HepG2 (cell line): ENCODE measurements around the gene FAM181A. TPM values are rescaled to one million over a fixed set of nuclear protein-coding genes. Genes with fewer than 3 reads are reported as not detected.
A peak's percentile ranks its signal among the peaks of the same experiment; 100 is the strongest.

Source experiments
- ATAC-seq: fragments of 200-7000 bp; cut with Tn5 transposase; 3 replicates; pipeline ENCODE4 v1.9.1; 2020; ENCODE audit warnings: mild to moderate bottlenecking, moderate library complexity
- BruUV-seq: library from RNA; stranded (reverse); fragments of 400-500 nt; replicated peaks from 2 replicates; lab custom pipeline; 2021; lab: Mats Ljungman, UMichigan
- CTCF ChIA-PET: fragments of 300-600 bp; formaldehyde crosslinking; extraction: SDS; loops from one replicate; lab custom pipeline; 2021; ENCODE audit warnings: low total read pairs, inconsistent platforms, low intra/inter-chr PET ratio; lab: Yijun Ruan, JAX
- POLR2A ChIA-PET: fragments of 350-600 bp; sonication (Branson Sonifier 250); formaldehyde crosslinking; loops from one replicate; lab custom pipeline; 2020; ENCODE audit warnings: antibody characterized with exemption, inconsistent platforms; lab: Yijun Ruan, JAX
- DNase-seq: peaks from one replicate; pipeline ENCODE4 v3.0.0-alpha.2; 2015; ENCODE audit warnings: low spot score
- FAIRE-seq: peaks from 3 replicates; lab custom pipeline; 2011; peaks lifted over from hg19 to GRCh38; lab: Jason Lieb, UNC
- H2AFZ ChIP-seq: one replicate; pipeline ENCODE4 v1.6.1; 2011; ENCODE audit warnings: low read length, inconsistent platforms
- H3K27ac ChIP-seq: fragments of 300-600 bp; 3 replicates; pipeline ENCODE4 v1.8.0; 2011; ENCODE audit warnings: mixed run types, mild to moderate bottlenecking, mixed read lengths, low read length, inconsistent platforms; ENCODE audit not compliant: insufficient read depth; ENCODE audit errors: extremely low read length
- H3K27me3 ChIP-seq, 2 experiments: fragments of 200-600 bp in 1 of 2; 2 replicates in 1 of 2; 3 replicates in 1 of 2; pipeline versions ENCODE4 v1.6.0 to v1.8.0; 2011; ENCODE audit warnings: low read length in 2 of 2, mild to moderate bottlenecking in 2 of 2, moderate library complexity in 2 of 2, inconsistent platforms in 1 of 2; ENCODE audit not compliant: insufficient read depth in 2 of 2, control insufficient read depth in 1 of 2
- H3K36me3 ChIP-seq, 2 experiments: fragments of 200-600 bp in 1 of 2; replicated peaks in 1 of 2; 2 replicates in 1 of 2; 3 replicates in 1 of 2; pipeline versions ENCODE4 v1.5.1 to v1.8.0; 2011; ENCODE audit warnings: low read length in 2 of 2, inconsistent platforms in 1 of 2; ENCODE audit not compliant: insufficient read depth in 2 of 2, control insufficient read depth in 1 of 2
- H3K4me1 ChIP-seq: 2 replicates; pipeline ENCODE4 v1.5.1; 2012; ENCODE audit warnings: low read length, inconsistent platforms; ENCODE audit not compliant: insufficient read depth
- H3K4me2 ChIP-seq: 2 replicates; pipeline ENCODE4 v1.6.0; 2011; ENCODE audit warnings: low read depth, low read length, inconsistent platforms
- H3K4me3 ChIP-seq, 3 experiments: fragments of 200-600 bp in 1 of 3; sonication (generic), shearing (Covaris generic) in 1 of 3; replicated peaks in 1 of 3; 2 replicates each; pipeline ENCODE4 v1.5.1; 2011 to 2016; ENCODE audit warnings: low read length in 3 of 3, inconsistent platforms in 2 of 3, low read depth in 2 of 3, mild to moderate bottlenecking in 2 of 3, control low read depth in 1 of 3, mixed read lengths in 1 of 3; ENCODE audit not compliant: insufficient read depth in 1 of 3
- H3K79me2 ChIP-seq: one replicate; pipeline ENCODE4 v1.6.1; 2011; ENCODE audit warnings: low read length, inconsistent platforms; ENCODE audit not compliant: insufficient read depth
- H3K9ac ChIP-seq: 2 replicates; pipeline ENCODE4 v1.6.0; 2011; ENCODE audit warnings: mild to moderate bottlenecking, low read depth, low read length, inconsistent platforms; ENCODE audit not compliant: insufficient read depth
- H3K9me3 ChIP-seq: 2 replicates; pipeline ENCODE4 v1.5.1; 2012; ENCODE audit warnings: mild to moderate bottlenecking, low read length
- H4K20me1 ChIP-seq: 2 replicates; pipeline ENCODE4 v1.6.0; 2011; ENCODE audit warnings: inconsistent platforms, mild to moderate bottlenecking, low read length, moderate library complexity; ENCODE audit not compliant: insufficient read depth
- CEBPG ChIP-seq: IDR thresholded peaks from 2 replicates; pipeline ENCODE4 v1.6.1; 2016
- EHMT2 ChIP-seq: fragments of 200-600 bp; sonication (generic); IDR thresholded peaks from 2 replicates; pipeline ENCODE4 v1.7.0; 2017; ENCODE audit warnings: antibody characterized with exemption, low read depth, low read length, borderline replicate concordance
- GABPB1 ChIP-seq: IDR thresholded peaks from 2 replicates; pipeline ENCODE4 v1.6.1; 2016; ENCODE audit warnings: mild to moderate bottlenecking, missing genetic modification reagents, moderate library complexity, missing compliant biosample characterization
- KDM5B ChIP-seq: sonication (generic); formaldehyde crosslinking; IDR thresholded peaks from 2 replicates; pipeline ENCODE4 v1.4.0; 2020; ENCODE audit warnings: missing genetic modification reagents, mild to moderate bottlenecking, borderline replicate concordance
- RBM39 ChIP-seq: fragments of 200-400 bp; formaldehyde crosslinking; IDR thresholded peaks from one replicate; pipeline ENCODE4 v1.6.1; 2018; ENCODE audit warnings: antibody characterized with exemption, mild to moderate bottlenecking, low read depth, low read length; ENCODE audit not compliant: poor library complexity, severe bottlenecking
- THAP7 ChIP-seq: sonication (generic); formaldehyde crosslinking; IDR thresholded peaks from 2 replicates; pipeline ENCODE4 v1.8.1; 2023; ENCODE audit warnings: mild to moderate bottlenecking, missing genetic modification reagents
- ZBTB49 ChIP-seq: sonication (generic); formaldehyde crosslinking; IDR thresholded peaks from 2 replicates; pipeline ENCODE4 v1.4.0; 2020; ENCODE audit warnings: missing genetic modification reagents, borderline replicate concordance
- ZMAT5 ChIP-seq: sonication (generic); formaldehyde crosslinking; IDR thresholded peaks from 2 replicates; pipeline ENCODE4 v1.5.0; 2020; ENCODE audit warnings: mild to moderate bottlenecking, low read depth, missing genetic modification reagents, borderline replicate concordance
- ZNF484 ChIP-seq: sonication (generic); formaldehyde crosslinking; IDR thresholded peaks from 2 replicates; pipeline ENCODE4 v1.5.1; 2020; ENCODE audit warnings: mild to moderate bottlenecking, low read depth, missing genetic modification reagents, borderline replicate concordance
- ZNF710 ChIP-seq: sonication (generic); formaldehyde crosslinking; IDR thresholded peaks from 2 replicates; pipeline ENCODE4 v1.5.0; 2020; ENCODE audit warnings: mild to moderate bottlenecking, missing genetic modification reagents, borderline replicate concordance
- ZNF773 ChIP-seq: sonication (generic); formaldehyde crosslinking; IDR thresholded peaks from 2 replicates; pipeline ENCODE4 v1.4.0; 2020; ENCODE audit warnings: missing genetic modification reagents, borderline replicate concordance
- ZNF850 ChIP-seq: sonication (generic); formaldehyde crosslinking; conservative IDR thresholded peaks from 2 replicates; pipeline ENCODE4 v1.9.0; 2021; ENCODE audit warnings: mild to moderate bottlenecking, missing genetic modification reagents
- ZSCAN9 ChIP-seq: IDR thresholded peaks from 2 replicates; pipeline ENCODE4 v1.6.1; 2016; ENCODE audit warnings: borderline replicate concordance
- WGBS: methylation state at CpG from one replicate; pipeline ENCODE4 v1.1.6; 2017; ENCODE audit warnings: low lambda C conversion rate; 5-methylcytosine and 5-hydroxymethylcytosine counted together
- in situ Hi-C: cut with HindIII; loops from 2 replicates; pipeline ENCODE4 v1.10.0; 2017; ENCODE audit warnings: low pct_unique_long_range_greater_than_20kb; ENCODE audit not compliant: extremely low pct_ligation_motif_present
- intact Hi-C: fragments of 100-400 bp; cut with micrococcal nuclease; formaldehyde crosslinking; loops from one replicate; pipeline ENCODE4 v1.10.0; 2022; ENCODE audit not compliant: unreplicated experiment
- polyA plus RNA-seq, 8 experiments: library from polyadenylated mRNA; depleted of rRNA in 3 of 8; stranded (reverse) in 7 of 8; unstranded in 1 of 8; fragments of >200 nt; fragmentation: Illumina TruSeq in 4 of 8; extraction: Trizol in 4 of 8; gene quantifications; 2 replicates each; pipeline versions ENCODE4 v1.2.1 to v1.2.3, GENCODE V29; 2011 to 2016; ENCODE audit warnings: low read depth in 4 of 8, missing spikeins in 1 of 8, mixed read lengths in 1 of 8; ENCODE audit not compliant: insufficient read depth in 1 of 8
- total RNA-seq, 5 experiments: library from RNA; depleted of rRNA; stranded (reverse); fragments of >200 nt; fragmentation: Illumina TruSeq; extraction: Trizol; gene quantifications; 2 replicates each; pipeline ENCODE4 v1.2.3, GENCODE V29; 2016; ENCODE audit warnings: low read depth in 1 of 5
- TF ChIP-seq, protein P1 (sequence below): sonication (generic); formaldehyde crosslinking; IDR thresholded peaks from 2 replicates; pipeline ENCODE4 v1.4.0; 2020; ENCODE audit warnings: missing genetic modification reagents
- TF ChIP-seq, protein P2 (sequence below): sonication (generic); formaldehyde crosslinking; IDR thresholded peaks from 2 replicates; pipeline ENCODE4 v1.5.0; 2020; ENCODE audit warnings: missing genetic modification reagents

Gene FAM181A
- total and polyA plus RNA-seq, 2 of the 13 experiments (the other 11 are each of a cell fraction or from before 2014, with no cell fraction given): 1.1 to 1.5 TPM

- CTCF ChIA-PET: interaction anchor here (1.0 to 3.8 kb wide), 4 partner anchors 18 to 65 kb away, joined by 3 to 51 read pairs (median 19); no protein-coding TSS in a partner anchor
- DNase-seq (no peak), FAIRE-seq (no peak), ATAC-seq (no peak)
- Histone ChIP-seq H3K27me3 (peaks cover 11 to 51% of the 10 kb centered on the region in 2 experiments), H3K9ac (no peak overlapping the region), H3K4me2 (peak overlapping the region; percentile 57; the same call in 1 of the 2 replicates), H3K4me3 (no peak overlapping the region), H3K9me3 (no peaks in the 10 kb centered on the region), H3K27ac (no peak overlapping the region), H3K79me2 (no peaks in the 10 kb centered on the region), H3K4me1 (peaks cover 44% of the 10 kb centered on the region), H4K20me1 (no peaks in the 10 kb centered on the region), H3K36me3 (no peaks in the 10 kb centered on the region; a peak in 1 of 5 replicates), H2AFZ (no peak overlapping the region)
- POLR2A ChIA-PET: interaction anchor here (1.1 to 2.2 kb wide), 3 partner anchors 11 to 32 kb away, joined by 3 to 17 read pairs (median 5); no protein-coding TSS in a partner anchor
- 82% methylated on average over 3 of the region's 3 CpGs for WGBS
- BruUV-seq: no TSS peak
- intact Hi-C loops (no loop called here), in situ Hi-C loops (loop anchor here (5.0 kb wide), 1 partner anchor 34 kb away; no protein-coding TSS in a partner anchor)
- TF ChIP-seq ZNF710 (CRISPR knock-in tag) (no peak), CEBPG (CRISPR knock-in tag) (no peak), ZNF850 (no peak), EHMT2 (no peak), ZSCAN9 (CRISPR knock-in tag) (no peak), ZBTB49 (no peak), ZNF773 (CRISPR knock-in tag) (no peak), RBM39 (no peak), THAP7 (CRISPR knock-in tag) (no peak), GABPB1 (CRISPR knock-in tag) (no peak), KDM5B (CRISPR knock-in tag) (no peak), ZNF484 (CRISPR knock-in tag) (no peak), ZMAT5 (CRISPR knock-in tag) (no peak)
- TF ChIP-seq, protein P1, sequence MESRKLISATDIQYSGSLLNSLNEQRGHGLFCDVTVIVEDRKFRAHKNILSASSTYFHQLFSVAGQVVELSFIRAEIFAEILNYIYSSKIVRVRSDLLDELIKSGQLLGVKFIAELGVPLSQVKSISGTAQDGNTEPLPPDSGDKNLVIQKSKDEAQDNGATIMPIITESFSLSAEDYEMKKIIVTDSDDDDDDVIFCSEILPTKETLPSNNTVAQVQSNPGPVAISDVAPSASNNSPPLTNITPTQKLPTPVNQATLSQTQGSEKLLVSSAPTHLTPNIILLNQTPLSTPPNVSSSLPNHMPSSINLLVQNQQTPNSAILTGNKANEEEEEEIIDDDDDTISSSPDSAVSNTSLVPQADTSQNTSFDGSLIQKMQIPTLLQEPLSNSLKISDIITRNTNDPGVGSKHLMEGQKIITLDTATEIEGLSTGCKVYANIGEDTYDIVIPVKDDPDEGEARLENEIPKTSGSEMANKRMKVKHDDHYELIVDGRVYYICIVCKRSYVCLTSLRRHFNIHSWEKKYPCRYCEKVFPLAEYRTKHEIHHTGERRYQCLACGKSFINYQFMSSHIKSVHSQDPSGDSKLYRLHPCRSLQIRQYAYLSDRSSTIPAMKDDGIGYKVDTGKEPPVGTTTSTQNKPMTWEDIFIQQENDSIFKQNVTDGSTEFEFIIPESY (CRISPR knock-in tag): no peak
- TF ChIP-seq, protein P2, sequence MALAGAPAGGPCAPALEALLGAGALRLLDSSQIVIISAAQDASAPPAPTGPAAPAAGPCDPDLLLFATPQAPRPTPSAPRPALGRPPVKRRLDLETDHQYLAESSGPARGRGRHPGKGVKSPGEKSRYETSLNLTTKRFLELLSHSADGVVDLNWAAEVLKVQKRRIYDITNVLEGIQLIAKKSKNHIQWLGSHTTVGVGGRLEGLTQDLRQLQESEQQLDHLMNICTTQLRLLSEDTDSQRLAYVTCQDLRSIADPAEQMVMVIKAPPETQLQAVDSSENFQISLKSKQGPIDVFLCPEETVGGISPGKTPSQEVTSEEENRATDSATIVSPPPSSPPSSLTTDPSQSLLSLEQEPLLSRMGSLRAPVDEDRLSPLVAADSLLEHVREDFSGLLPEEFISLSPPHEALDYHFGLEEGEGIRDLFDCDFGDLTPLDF (CRISPR knock-in tag): no peak
These were observed 44.5 kb downstream of the FAM181A start for GRCh38 chr14:93971635-93972027.
